HUES64 (cell line): ENCODE results near the gene IPO7. TPM values are rescaled to one million over a fixed set of nuclear protein-coding genes. Genes with fewer than 3 reads are reported as not detected.
"Not testable (repeated sequence)": the region's sequence is repeated elsewhere in the genome, so short reads cannot be mapped to it uniquely, and the experiment has no call there.

Source experiments
- H3K27ac ChIP-seq: 2 replicates; pipeline ENCODE4 v1.7.0; 2013; ENCODE audit warnings: low read depth, low read length, inconsistent platforms
- H3K27me3 ChIP-seq: 2 replicates; pipeline ENCODE4 v1.6.1; 2013; ENCODE audit warnings: mild to moderate bottlenecking, low read length; ENCODE audit not compliant: insufficient read depth
- H3K36me3 ChIP-seq: 2 replicates; pipeline ENCODE4 v1.6.1; 2013; ENCODE audit warnings: mild to moderate bottlenecking, low read length; ENCODE audit not compliant: insufficient read depth
- H3K4me1 ChIP-seq: 2 replicates; pipeline ENCODE4 v1.6.1; 2013; ENCODE audit warnings: mild to moderate bottlenecking, low read length, moderate library complexity; ENCODE audit not compliant: insufficient read depth
- H3K4me3 ChIP-seq: 2 replicates; pipeline ENCODE4 v1.5.1; 2013; ENCODE audit warnings: mild to moderate bottlenecking, low read length, moderate library complexity
- H3K9ac ChIP-seq: 2 replicates; pipeline ENCODE4 v1.6.1; 2013; ENCODE audit warnings: mild to moderate bottlenecking, low read depth, low read length
- H3K9me3 ChIP-seq: 2 replicates; pipeline ENCODE4 v1.6.1; 2013; ENCODE audit warnings: low read depth, low read length; ENCODE audit not compliant: insufficient read depth
- WGBS: fragments of 150-250, 120-280 bp; methylation state at CpG from one replicate; pipeline ENCODE4 v1.1.7; 2013; ENCODE audit warnings: missing lambda C conversion rate; 5-methylcytosine and 5-hydroxymethylcytosine counted together
- polyA plus RNA-seq, 2 experiments: library from polyadenylated mRNA; stranded (reverse); fragments of 50-300 nt; gene quantifications; one replicate each; pipeline ENCODE4 v1.2.3, GENCODE V29; 2013

The IPO7 gene
- polyA plus RNA-seq (2013, experiment 1 of 2), result 129 TPM
- polyA plus RNA-seq (2013, experiment 2 of 2), result 144 TPM

DNA sequence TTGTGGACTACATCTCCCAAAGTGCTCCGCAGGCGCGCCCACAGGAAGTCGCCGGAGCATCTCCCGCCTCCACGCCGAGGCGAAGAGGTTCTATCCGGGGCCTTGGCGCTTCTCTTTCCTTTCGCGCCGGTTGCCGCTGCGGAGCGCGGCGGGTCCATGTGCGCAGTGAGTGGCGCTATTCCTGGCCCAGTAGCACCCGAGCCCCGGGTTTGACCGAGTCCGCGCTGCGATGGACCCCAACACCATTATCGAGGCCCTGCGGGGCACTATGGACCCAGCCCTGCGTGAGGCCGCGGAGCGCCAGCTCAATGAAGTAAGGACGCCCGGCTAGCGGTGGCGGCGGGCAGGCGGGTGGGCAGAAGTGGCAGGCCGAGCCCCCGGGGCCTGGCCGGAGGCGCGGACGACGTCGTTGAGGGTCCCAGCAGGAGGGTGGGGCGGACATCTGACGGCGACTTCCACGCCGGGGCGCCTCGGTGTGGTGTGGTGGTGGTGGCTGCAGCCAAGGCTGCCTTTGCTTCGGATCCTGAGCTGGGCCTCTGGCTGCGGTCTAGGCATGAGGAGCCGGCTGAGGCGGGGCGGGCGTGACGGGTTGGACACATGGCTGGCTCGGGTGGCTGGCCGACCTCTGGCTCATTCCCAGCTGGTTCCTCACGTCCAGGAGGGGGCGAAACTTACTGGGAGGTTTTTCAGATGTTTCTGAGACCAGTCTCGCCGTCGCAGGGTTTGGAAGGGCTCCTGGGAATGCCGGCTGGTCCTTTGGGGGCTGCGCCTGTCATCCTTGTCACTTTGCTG is at the start of gene IPO7:
TSS of gene IPO7 (plus strand) at position 118 of the 792 bp plus-strand sequence. CDS start at position 230, 112 bp downstream.
- peak within 1 kb of the TSS; percentile 77 for H3K4me3 ChIP-seq
- peak within 1 kb of the TSS; percentile 95 for H3K27ac ChIP-seq
- peaks cover 23% of the 10 kb centered on the region; the same call in 1 of the 2 replicates for H3K4me1 ChIP-seq
- H3K9me3 ChIP-seq, result no peaks in the 10 kb centered on the region
- WGBS, result under 1% methylated on average over 70 of the region's 70 CpGs
- H3K36me3 ChIP-seq, result peaks cover 23% of the 10 kb centered on the region
- no peaks in the 10 kb centered on the region for H3K27me3 ChIP-seq
- peak within 1 kb of the TSS; percentile 97 for H3K9ac ChIP-seq

DNA sequence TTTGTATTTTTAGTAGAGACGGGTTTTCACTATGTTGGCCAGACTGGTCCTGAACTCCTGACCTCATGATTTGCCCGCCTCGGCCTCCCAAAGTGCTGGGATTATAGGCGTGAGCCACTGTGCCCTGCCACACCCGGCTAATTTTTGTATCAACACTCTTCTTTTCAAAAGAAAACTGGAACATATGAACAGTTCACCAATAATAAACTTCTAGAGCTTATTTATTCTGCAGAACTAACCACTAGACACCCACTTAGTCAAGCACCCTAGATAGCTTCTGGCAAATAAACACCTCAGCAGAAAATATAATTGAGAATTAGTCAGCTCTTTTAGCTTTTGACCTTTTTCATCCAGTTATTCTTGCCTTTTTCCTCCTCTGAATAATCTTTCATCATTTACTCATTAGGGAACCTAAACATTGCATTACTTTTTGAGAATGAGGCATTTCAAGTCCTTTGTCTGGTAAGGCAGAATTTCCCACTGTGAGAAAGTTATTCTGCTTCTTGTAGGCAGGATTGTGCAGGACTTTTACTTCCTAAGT is 42.7 kb upstream of the IPO7 start:
- 75% methylated on average over 5 of the region's 5 CpGs for WGBS

DNA sequence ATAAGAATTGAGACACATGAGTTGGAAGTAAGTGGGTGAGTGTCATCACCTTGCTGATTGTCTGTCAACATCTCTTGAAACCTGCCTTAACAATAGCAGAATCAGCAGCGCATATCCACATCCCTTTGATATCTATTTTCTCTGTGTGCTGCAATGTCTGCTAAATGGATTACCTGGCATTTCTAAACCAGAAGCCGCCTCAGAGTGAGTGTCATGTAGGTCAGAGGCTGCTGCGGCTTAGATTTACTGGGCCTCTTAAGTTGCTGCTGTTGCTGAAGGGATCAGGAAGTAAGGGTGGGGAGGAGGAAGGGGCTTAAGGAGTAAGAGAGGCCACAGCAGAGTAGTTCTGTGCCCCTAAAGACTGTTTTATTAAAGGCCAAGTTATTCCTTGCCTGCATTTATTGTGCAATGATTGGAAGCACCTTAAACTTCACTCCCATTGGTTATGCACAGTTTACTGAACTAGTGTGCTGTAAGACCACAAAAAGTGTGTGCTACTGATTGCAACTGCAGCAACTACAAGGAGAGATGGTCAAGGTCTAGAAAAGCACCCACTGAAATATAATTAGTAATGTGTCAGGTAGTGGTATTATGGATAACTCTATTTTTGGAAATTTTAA is 40.3 kb upstream of the IPO7 start:
- 77% methylated on average over 3 of the region's 3 CpGs for WGBS
- no peak overlapping the region for H3K27ac ChIP-seq
- H3K36me3 ChIP-seq, result no peaks in the 10 kb centered on the region
- H3K27me3 ChIP-seq, result no peaks in the 10 kb centered on the region
- H3K4me3 ChIP-seq, result no peak overlapping the region
- H3K9me3 ChIP-seq, result no peaks in the 10 kb centered on the region
- H3K9ac ChIP-seq, result no peak overlapping the region
- peaks cover 10% of the 10 kb centered on the region; the same call in 1 of the 2 replicates for H3K4me1 ChIP-seq

More for the DNA sequence above, 42.7 kb upstream of the IPO7 start:
- no peak overlapping the region for H3K4me3 ChIP-seq
- no peak overlapping the region for H3K9ac ChIP-seq
- no peaks in the 10 kb centered on the region for H3K27me3 ChIP-seq
- no peaks in the 10 kb centered on the region for H3K36me3 ChIP-seq
- no peaks in the 10 kb centered on the region for H3K9me3 ChIP-seq
- no peaks in the 10 kb centered on the region for H3K4me1 ChIP-seq
- no peak overlapping the region for H3K27ac ChIP-seq

DNA sequence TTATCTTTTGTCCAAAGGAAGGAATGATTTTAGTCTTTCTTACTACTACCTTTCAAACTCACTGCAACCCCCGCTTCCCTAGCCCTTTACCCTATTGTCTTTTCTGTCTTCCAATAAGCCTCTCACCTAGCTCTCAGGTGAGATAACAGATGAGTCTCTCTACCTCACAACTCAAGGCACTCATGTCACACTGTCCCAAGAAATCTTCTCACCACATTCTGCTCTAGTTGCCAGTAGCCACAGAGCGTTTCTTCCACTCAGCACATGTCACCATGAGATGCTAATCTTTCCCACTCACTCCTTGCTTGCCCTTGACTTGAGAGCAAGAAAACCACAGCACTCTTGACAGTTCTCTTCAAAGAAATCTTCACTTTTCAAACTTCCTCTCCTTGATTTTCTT is 37.4 kb upstream of the IPO7 start:
- no peak overlapping the region for H3K9ac ChIP-seq
- H3K9me3 ChIP-seq, result no peaks in the 10 kb centered on the region
- WGBS, result 82% methylated on average over 2 of the region's 2 CpGs
- no peak overlapping the region for H3K27ac ChIP-seq
- no peaks in the 10 kb centered on the region for H3K27me3 ChIP-seq
- H3K36me3 ChIP-seq, result no peaks in the 10 kb centered on the region
- no peak overlapping the region for H3K4me3 ChIP-seq
- peaks cover 10% of the 10 kb centered on the region; the same call in 1 of the 2 replicates for H3K4me1 ChIP-seq

DNA sequence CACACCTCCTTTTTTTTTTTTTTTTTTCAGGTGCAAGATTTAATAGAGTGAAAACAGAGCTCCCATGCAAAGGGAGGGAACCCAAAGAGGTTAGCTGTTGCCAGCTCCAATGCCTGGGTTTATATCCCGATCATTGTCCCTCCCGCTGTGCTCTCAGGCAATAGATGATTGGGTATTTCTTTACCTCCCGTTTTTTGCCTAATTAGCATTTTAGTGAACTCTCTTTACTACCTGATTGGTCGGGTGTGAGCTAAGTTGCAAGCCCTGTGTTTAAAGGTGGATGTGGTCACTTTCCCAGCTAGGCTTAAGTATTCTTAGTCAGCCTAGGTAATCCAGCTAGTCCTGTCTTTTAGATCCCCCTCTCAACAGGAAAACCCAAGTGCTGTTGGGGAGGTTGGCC is 36.7 kb upstream of the IPO7 start:
- H3K9ac ChIP-seq, H3K4me3 ChIP-seq, H3K27ac ChIP-seq, H3K27me3 ChIP-seq, H3K9me3 ChIP-seq, H3K36me3 ChIP-seq: not testable (repeated sequence)
- peaks cover 10% of the 10 kb centered on the region; the same call in 1 of the 2 replicates for H3K4me1 ChIP-seq
- 73% methylated on average over 2 of the region's 4 CpGs for WGBS

DNA sequence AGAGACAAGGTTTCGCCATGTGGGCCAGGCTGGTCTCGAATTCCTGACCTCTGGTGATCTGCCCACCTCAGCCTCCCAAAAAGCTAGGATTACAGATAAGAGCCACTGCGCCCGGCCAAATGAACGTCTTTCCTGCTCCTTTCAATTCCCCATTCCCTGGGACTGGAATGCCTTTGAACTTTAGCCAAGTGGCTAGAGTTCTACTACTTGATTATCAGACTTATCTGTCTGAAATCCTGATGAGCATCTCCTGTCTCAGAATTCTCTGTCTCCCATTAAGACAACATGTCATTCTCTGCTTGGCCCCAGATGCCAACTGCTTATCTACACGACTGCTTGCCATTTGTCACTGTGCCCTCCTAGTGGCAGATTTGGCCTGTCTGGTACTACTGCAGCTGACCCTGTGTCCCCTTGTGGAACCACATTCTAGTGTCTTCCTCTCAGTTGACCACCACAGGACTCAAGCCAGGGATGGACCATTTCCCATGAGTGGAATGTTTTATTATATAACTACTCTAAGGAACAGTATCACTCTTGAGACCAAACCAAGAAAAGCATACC is 33.1 kb upstream of the IPO7 start:
- H3K4me1 ChIP-seq, result peaks cover 10% of the 10 kb centered on the region; the same call in 1 of the 2 replicates
- H3K4me3 ChIP-seq, result no peak overlapping the region
- H3K36me3 ChIP-seq, result no peaks in the 10 kb centered on the region
- no peak overlapping the region for H3K9ac ChIP-seq
- no peaks in the 10 kb centered on the region for H3K9me3 ChIP-seq
- WGBS, result 91% methylated on average over 6 of the region's 6 CpGs
- H3K27ac ChIP-seq, result no peak overlapping the region
- no peaks in the 10 kb centered on the region for H3K27me3 ChIP-seq

DNA sequence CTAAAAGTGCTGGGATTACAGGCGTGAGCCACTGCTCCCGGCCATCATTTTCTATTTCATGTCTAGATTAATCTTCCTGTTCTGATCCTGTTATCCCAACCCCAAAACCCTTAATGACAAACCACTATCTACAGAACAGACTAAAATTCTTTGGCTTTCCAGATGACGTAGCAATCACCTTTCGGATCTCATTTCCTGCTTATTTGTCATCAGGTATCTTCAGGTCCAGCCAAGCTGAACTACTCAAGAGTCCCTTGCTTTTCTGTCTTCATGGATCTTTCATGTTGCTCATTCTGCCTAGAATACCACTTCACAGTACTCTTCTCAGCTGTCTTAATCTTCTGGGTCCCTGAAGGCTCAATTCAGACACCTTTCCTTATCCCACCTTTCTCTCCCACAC is 27.4 kb upstream of the IPO7 start:
- WGBS, result 95% methylated on average over 4 of the region's 4 CpGs
- Histone ChIP-seq H3K27ac (no peak overlapping the region), H3K36me3 (no peaks in the 10 kb centered on the region), H3K9ac (no peak overlapping the region), H3K27me3 (no peaks in the 10 kb centered on the region), H3K9me3 (no peaks in the 10 kb centered on the region), H3K4me3 (no peak overlapping the region), H3K4me1 (no peaks in the 10 kb centered on the region)

DNA sequence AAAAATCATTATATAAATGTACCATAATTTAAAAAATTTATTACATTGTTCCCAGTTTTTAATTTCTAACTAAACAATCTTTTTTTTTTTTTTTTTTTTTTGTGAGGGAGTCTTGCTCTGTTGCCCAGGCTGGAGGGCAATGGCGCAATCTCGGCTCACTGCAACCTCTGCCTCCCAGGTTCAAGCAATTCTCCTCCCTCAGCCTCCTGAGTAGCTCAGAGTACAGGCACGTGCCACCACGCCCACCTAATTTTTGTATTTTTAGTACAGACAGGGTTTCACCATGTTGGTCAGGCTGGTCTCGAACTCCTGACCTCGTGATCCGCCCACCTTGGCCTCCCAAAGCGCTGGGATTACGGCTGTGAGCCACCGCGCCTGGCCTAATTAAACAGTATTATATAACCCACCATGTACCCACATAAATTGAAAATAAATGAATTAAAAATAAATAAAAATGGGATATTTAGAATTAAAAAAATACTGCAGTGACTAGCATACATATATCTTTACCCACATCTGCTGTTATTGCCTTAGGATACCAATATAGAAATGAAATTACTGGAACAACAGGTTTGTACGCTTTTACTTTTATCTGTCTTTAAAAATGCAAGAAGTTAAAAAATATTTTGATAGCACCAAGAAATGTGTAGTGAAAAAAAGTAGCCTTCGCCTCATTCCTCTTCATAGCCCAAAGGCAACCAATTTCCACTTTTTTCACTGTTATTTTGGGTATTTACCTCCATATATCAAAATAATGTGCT is 23.4 kb upstream of the IPO7 start:
- 97% methylated on average over 11 of the region's 13 CpGs for WGBS
- not testable (repeated sequence) for H3K9me3 ChIP-seq, H3K4me3 ChIP-seq, H3K27me3 ChIP-seq, H3K9ac ChIP-seq, H3K36me3 ChIP-seq, H3K27ac ChIP-seq
- H3K4me1 ChIP-seq, result peaks cover 24% of the 10 kb centered on the region

DNA sequence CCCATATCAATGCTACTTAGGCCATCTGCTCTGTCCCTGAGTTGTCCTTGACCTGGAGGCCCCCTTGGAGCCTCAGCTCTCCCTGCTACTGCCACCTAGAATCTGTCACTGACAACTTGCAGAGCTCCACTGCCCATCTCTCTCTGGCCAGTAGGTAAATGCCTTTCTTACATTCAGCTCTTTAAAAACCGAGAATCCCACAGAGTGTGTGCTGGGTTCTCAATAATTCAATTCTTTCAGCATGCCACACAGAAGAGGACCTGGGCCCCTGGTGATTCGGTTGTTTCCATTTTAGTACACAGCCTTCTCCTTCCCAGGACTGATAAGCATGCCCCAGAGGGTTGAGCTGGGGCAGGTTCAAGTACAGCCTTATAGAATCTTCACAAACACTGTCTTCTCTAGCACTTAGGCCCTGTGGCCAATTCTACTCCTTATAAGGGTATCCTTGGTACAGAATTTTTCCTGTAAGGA is 22.0 kb upstream of the IPO7 start:
- Histone ChIP-seq H3K36me3 (no peaks in the 10 kb centered on the region), H3K4me1 (peaks cover 24% of the 10 kb centered on the region), H3K9ac (no peak overlapping the region), H3K4me3 (no peak overlapping the region), H3K27me3 (no peaks in the 10 kb centered on the region), H3K27ac (peak overlapping the region; percentile 99), H3K9me3 (no peaks in the 10 kb centered on the region)
- WGBS, result 77% methylated on average over 2 of the region's 2 CpGs

DNA sequence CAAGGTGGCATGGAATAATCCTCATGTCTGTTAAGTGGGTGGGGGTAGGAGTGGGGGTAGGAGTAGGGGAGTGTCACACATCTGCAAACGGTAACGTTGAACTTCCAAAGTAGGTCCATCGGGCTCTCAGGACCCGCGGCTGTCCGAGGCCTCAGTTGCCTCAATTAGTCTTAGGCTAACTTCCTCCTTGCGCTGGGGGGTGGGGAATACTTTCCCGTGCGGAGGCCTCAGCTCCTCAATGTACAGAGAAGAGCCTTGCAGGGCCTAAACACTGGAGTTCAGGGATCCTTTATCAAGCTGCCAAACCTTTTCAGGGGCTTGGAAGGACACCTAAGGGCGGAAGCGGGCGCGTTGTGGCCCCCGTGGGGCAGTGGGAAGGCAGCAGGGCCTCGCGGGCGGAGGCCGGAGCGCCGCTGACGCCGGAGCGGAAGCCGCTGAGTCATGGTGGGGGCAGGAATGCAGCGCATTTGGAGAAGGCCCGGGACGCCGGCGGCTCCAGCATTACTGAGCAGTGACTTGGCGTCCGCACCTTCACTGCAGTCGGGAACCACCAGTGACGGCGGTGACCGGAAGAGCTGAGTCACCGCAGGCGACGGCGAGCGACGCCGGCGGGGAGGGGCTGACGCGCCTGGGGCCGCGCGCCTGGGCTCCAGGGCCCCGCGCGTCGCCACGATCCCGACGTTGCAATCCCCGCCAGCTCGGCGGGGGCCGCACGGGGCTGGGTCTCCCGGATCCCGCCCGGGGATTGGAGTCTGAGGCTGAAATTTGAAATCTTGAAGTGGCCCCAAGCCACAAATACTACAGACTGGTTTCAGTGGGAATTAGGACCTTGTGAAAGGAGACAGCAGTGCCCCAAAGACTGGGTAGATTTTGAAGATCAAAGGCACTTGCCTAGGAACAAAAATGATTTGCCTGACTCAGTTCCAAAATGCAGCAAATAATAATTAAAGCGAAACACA is 20.2 kb upstream of the IPO7 start:
- Histone ChIP-seq H3K36me3 (no peaks in the 10 kb centered on the region), H3K27me3 (no peaks in the 10 kb centered on the region), H3K27ac (peak overlapping the region; percentile 99), H3K9ac (peak overlapping the region; percentile 90), H3K9me3 (no peaks in the 10 kb centered on the region), H3K4me1 (peaks cover 24% of the 10 kb centered on the region), H3K4me3 (peak overlapping the region; percentile 50)
- WGBS, result 8% methylated on average over 64 of the region's 64 CpGs
